Neutrophil (primary cell): ENCODE measurements around the gene ZNF248.
"Not testable (repeated sequence)": the region's sequence is repeated elsewhere in the genome, so short reads cannot be mapped to it uniquely, and the experiment has no call there.

Experiments
- H3K27ac ChIP-seq: fragments of 200-600 bp; sonication (generic); 2 replicates; pipeline ENCODE4 v1.5.1; 2016; ENCODE audit warnings: mild to moderate bottlenecking, moderate library complexity
- H3K27me3 ChIP-seq: fragments of 200-600 bp; sonication (generic); 2 replicates; pipeline ENCODE4 v1.6.0; 2016; ENCODE audit warnings: mild to moderate bottlenecking
- H3K36me3 ChIP-seq: fragments of 200-600 bp; sonication (generic); 2 replicates; pipeline ENCODE4 v1.5.1; 2017
- H3K4me1 ChIP-seq, 2 experiments: fragments of 200-600 bp in 1 of 2; sonication (generic) in 1 of 2; 1 replicate in 1 of 2; 2 replicates in 1 of 2; pipeline versions ENCODE4 v1.5.1 to v1.6.1; 2013 to 2016; ENCODE audit warnings: low read depth in 1 of 2, low read length in 1 of 2, mild to moderate bottlenecking in 1 of 2, moderate library complexity in 1 of 2; ENCODE audit not compliant: control insufficient read depth in 1 of 2, insufficient read depth in 1 of 2
- H3K4me3 ChIP-seq, 2 experiments: fragments of 200-600 bp in 1 of 2; sonication (generic) in 1 of 2; 1 replicate in 1 of 2; 2 replicates in 1 of 2; pipeline ENCODE4 v1.5.1; 2013 to 2016; ENCODE audit warnings: low read depth in 1 of 2, low read length in 1 of 2, mild to moderate bottlenecking in 1 of 2, moderate library complexity in 1 of 2
- H3K9me3 ChIP-seq: fragments of 200-600 bp; sonication (generic); 2 replicates; pipeline ENCODE4 v1.5.1; 2016
- TF ChIP-seq, protein P1 (sequence below): fragments of 200-600 bp; sonication (generic); IDR thresholded peaks from 2 replicates; pipeline ENCODE4 v1.5.1; 2016; ENCODE audit warnings: antibody characterized with exemption

The ZNF248 gene

GRCh38 chr10:37747081-37747480 is 110.3 kb downstream of the ZNF248 start:
- TF ChIP-seq, protein P1, sequence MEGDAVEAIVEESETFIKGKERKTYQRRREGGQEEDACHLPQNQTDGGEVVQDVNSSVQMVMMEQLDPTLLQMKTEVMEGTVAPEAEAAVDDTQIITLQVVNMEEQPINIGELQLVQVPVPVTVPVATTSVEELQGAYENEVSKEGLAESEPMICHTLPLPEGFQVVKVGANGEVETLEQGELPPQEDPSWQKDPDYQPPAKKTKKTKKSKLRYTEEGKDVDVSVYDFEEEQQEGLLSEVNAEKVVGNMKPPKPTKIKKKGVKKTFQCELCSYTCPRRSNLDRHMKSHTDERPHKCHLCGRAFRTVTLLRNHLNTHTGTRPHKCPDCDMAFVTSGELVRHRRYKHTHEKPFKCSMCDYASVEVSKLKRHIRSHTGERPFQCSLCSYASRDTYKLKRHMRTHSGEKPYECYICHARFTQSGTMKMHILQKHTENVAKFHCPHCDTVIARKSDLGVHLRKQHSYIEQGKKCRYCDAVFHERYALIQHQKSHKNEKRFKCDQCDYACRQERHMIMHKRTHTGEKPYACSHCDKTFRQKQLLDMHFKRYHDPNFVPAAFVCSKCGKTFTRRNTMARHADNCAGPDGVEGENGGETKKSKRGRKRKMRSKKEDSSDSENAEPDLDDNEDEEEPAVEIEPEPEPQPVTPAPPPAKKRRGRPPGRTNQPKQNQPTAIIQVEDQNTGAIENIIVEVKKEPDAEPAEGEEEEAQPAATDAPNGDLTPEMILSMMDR = no peak
- Histone ChIP-seq H3K4me1 (no peaks in the 10 kb centered on the region), H3K27ac (no peak overlapping the region), H3K9me3 (no peaks in the 10 kb centered on the region), H3K4me3 (no peak overlapping the region), H3K27me3 (no peaks in the 10 kb centered on the region), H3K36me3 (no peaks in the 10 kb centered on the region)

DNA sequence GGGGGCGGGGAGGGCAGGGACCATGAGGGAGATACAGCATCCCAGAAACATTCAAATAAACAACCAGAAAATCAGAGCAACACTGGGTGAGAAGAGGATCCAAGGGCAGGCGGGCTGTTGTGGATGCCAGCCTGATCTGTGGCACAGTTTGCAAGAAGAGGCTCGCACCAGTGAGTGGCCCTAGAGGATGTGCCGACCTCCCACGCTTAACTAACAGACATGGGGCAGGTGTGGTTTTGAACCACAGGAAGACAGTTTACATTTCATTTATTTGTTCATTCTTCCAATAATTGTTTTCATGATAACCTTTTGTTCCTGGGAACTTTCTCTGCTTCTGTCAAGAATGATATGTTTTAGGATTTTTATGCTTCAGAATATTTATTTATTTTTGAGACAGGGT is 115.6 kb downstream of the ZNF248 start:
- H3K4me1 ChIP-seq = no peaks in the 10 kb centered on the region
- TF ChIP-seq, protein P1 = no peak
- H3K9me3 ChIP-seq = no peaks in the 10 kb centered on the region

GRCh38 chr10:37739181-37739580 is 118.2 kb downstream of the ZNF248 start:
- Histone ChIP-seq H3K27me3 (no peaks in the 10 kb centered on the region), H3K4me3 (no peak overlapping the region), H3K36me3 (no peaks in the 10 kb centered on the region), H3K27ac (no peak overlapping the region), H3K4me1 (no peaks in the 10 kb centered on the region), H3K9me3 (no peaks in the 10 kb centered on the region)
- TF ChIP-seq, protein P1 = no peak

More for the DNA sequence above, 115.6 kb downstream of the ZNF248 start:
- H3K36me3 ChIP-seq = no peaks in the 10 kb centered on the region
- no peak overlapping the region for H3K27ac ChIP-seq
- H3K27me3 ChIP-seq = no peaks in the 10 kb centered on the region
- H3K4me3 ChIP-seq = no peak overlapping the region

DNA sequence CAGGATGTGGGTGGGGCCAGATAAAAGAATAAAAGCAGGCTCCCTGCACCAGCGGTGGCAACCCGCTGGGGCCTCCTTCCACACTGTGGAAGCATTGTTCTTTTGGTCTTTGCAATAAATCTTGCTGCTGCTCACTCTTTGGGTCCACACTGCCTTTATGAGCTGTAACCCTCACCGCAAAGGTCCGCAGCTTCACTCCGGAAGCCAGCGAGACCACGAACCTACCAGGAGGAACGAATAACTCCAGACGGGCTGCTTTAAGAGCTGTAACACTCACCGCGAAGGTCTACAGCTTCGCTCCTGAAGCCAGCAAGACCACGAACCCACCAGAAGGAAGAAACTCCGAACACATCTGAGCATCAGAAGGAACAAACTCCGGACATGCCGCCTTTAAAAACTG is 119.2 kb downstream of the ZNF248 start:
- H3K4me3 ChIP-seq, H3K27me3 ChIP-seq, H3K4me1 ChIP-seq, H3K36me3 ChIP-seq, H3K27ac ChIP-seq, H3K9me3 ChIP-seq: not testable (repeated sequence)

- H3K27ac ChIP-seq = no peak overlapping the region
- no peak overlapping the region for H3K4me3 ChIP-seq
- no peaks in the 10 kb centered on the region for H3K27me3 ChIP-seq
- TF ChIP-seq, protein P1 = no peak
- H3K9me3 ChIP-seq = no peaks in the 10 kb centered on the region
- H3K4me1 ChIP-seq = no peaks in the 10 kb centered on the region
- H3K36me3 ChIP-seq = no peaks in the 10 kb centered on the region
Measured at GRCh38 chr10:37737336-37737735, 120.1 kb downstream of the ZNF248 start.

DNA sequence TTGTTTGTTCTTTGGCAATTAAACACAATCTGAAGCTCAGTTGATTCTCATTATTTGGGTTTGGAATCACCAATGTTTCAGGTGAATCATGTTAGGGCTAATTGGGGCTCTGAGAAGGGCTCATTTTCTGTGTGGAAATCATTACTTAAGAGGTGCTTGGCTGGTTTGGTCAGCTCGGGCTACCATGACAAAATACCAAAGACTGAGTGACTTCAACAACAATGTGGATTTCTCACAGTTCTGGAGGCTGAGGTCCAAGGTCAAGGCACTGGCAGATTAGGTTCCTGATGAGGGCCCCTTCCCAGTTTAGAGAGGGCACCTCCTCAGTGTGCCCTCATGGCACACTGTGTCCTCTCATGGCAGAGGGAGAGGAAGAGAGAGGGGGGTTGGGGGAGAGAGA is 121.3 kb downstream of the ZNF248 start:
- TF ChIP-seq, protein P1 = no peak
- no peak overlapping the region for H3K4me3 ChIP-seq
- no peaks in the 10 kb centered on the region for H3K9me3 ChIP-seq
- H3K27ac ChIP-seq = no peak overlapping the region
- H3K4me1 ChIP-seq = no peaks in the 10 kb centered on the region
- no peaks in the 10 kb centered on the region for H3K36me3 ChIP-seq
- no peaks in the 10 kb centered on the region for H3K27me3 ChIP-seq
